ENCODE measurements around the gene PTK7. TPM values are rescaled to one million over a fixed set of nuclear protein-coding genes. Genes with fewer than 3 reads are reported as not detected.

PTK7 gene
- total RNA-seq (2021; ENCODE audit: unreplicated experiment) (105 TPM), Bru-seq, nascent RNA (percentile 60 among the genes with signal in this experiment), BruChase-seq, experiment 1, labeled RNA remaining after a 6-hour chase (percentile 70 among the genes with signal in this experiment), BruChase-seq, experiment 2, labeled RNA remaining after a 2-hour chase (percentile 67 among the genes with signal in this experiment)
- polyA plus RNA-seq (2012), result 101 and 106 TPM in 2 replicates
- long read RNA-seq, full-length matches to known transcripts, result 83 of 175 reads
- long read RNA-seq, partial matches to known transcripts, result 80 of 175 reads
- long read RNA-seq, other reads (novel, unspliced or antisense), result 12 of 175 reads

DNA sequence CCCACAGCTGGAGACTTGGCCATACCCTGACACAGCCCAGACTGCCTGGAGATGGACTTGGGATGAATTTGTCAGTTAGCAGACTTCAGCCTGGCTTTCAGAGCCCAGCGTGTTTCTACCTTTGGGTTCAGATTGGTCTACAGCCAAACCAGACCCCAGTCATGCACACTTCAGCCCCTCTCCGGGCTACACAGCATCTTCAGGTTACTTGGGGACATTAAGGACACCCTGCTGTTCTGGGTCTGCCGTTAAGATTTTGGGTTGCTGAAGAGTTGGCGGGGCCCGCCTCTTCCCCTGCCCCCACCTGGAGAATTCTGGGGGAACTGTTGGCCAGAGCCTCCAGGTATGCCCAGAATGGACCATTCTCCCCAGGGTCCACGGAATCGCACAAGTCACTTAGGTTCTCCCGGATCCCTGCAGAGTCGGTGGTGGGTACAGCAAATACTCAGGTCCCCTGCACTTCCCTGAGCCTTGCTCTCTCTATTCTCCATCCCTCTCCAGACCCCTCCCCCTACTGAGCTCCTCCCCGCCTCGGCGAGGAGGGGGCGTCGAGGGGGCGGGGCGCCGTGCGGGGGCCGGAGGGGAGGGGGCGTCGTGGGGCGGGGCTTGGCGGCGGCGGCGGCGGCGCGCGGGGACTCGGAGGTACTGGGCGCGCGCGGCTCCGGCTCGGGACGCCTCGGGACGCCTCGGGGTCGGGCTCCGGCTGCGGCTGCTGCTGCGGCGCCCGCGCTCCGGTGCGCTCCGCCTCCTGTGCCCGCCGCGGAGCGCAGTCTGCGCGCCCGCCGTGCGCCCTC is at the start of gene PTK7:
PTK7 (plus strand) TSS at position 645 of the 794 bp plus-strand sequence. CDS start 175 bp downstream, outside the sequence.
- TSS peak; percentile 27 for BruUV-seq (replicated peaks)
- no peaks in the 10 kb centered on the region for H3K9me2 ChIP-seq (ENCODE audit: insufficient read depth)
- ATAC-seq (peak; percentile 80), DNase-seq (ENCODE audit: low read depth, low spot score) (no peak)
- no peaks in the 10 kb centered on the region for H4K20me1 ChIP-seq (ENCODE audit: insufficient read depth)
- ChIA-PET POLR2A (interaction anchor here (0.7 to 2.0 kb wide), 3 partner anchors 14 to 92 kb away, joined by 3 to 8 read pairs (median 5); partner anchors contain the start of genes CUL7 and PPP2R5D), RAD21 (ENCODE audit: low non-redundant PET in 1 of 2, low total read pairs in 2 of 2, uncharacterized antibody in 2 of 2, unreplicated experiment in 2 of 2) (interaction anchor here in 1 of 2 experiments (0.7 to 1.0 kb wide), 2 partner anchors 22 to 50 kb away, joined by 3 read pairs; partner anchors contain the start of gene CUL7), CTCF (interaction anchor here (1.6 to 3.0 kb wide), 2 partner anchors 17 to 68 kb away, joined by 5 to 10 read pairs; partner anchors contain the start of genes KLC4 and MRPL2)
- TF ChIP-seq POLR2AphosphoS5 (IDR thresholded peaks at IDR 0.05; ENCODE audit: low read depth, low read length), result peak; percentile 67
- TF ChIP-seq, protein P1, sequence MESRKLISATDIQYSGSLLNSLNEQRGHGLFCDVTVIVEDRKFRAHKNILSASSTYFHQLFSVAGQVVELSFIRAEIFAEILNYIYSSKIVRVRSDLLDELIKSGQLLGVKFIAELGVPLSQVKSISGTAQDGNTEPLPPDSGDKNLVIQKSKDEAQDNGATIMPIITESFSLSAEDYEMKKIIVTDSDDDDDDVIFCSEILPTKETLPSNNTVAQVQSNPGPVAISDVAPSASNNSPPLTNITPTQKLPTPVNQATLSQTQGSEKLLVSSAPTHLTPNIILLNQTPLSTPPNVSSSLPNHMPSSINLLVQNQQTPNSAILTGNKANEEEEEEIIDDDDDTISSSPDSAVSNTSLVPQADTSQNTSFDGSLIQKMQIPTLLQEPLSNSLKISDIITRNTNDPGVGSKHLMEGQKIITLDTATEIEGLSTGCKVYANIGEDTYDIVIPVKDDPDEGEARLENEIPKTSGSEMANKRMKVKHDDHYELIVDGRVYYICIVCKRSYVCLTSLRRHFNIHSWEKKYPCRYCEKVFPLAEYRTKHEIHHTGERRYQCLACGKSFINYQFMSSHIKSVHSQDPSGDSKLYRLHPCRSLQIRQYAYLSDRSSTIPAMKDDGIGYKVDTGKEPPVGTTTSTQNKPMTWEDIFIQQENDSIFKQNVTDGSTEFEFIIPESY (IDR thresholded peaks at IDR 0.05; ENCODE audit: extremely low read depth, insufficient replicate concordance, low read length), result no peak
- TF ChIP-seq EGR1 (IDR thresholded peaks at IDR 0.05; ENCODE audit: low read depth), result 0 out of 2 replicates have a peak, but pooled peaks have one; percentile 64
- peak within 1 kb of the TSS; percentile 82 for H3K4me2 ChIP-seq (ENCODE audit: low read length)
- H3K36me3 ChIP-seq (ENCODE audit: control insufficient read depth in 1 of 2, insufficient read depth in 2 of 2, low read length in 2 of 2), result no peaks in the 10 kb centered on the region; a peak in 1 of 4 replicates
- no peaks in the 10 kb centered on the region for H3K27me3 ChIP-seq (ENCODE audit: insufficient read depth, low read length)
- peaks cover 42% of the 10 kb centered on the region for H3K79me2 ChIP-seq (ENCODE audit: insufficient read depth, low read length)
- intact Hi-C loops (cut with micrococcal nuclease), result loop anchor here (5.0 kb wide), 1 partner anchor 46 kb away; no protein-coding TSS in a partner anchor
- H2AFZ ChIP-seq (ENCODE audit: low read depth, low read length, poor library complexity, severe bottlenecking), result no peak within 1 kb of the TSS
- peak within 1 kb of the TSS; percentile 89 to 98 for H3K4me3 ChIP-seq (replicated peaks in 1 of 2; ENCODE audit: low read depth in 1 of 2, low read length in 2 of 2)
- H3K9ac ChIP-seq (ENCODE audit: low read length), result peak within 1 kb of the TSS; percentile 95
- H3K27ac ChIP-seq (ENCODE audit: low read depth, low read length), result peak within 1 kb of the TSS; percentile 86
- H3K4me1 ChIP-seq (ENCODE audit: control insufficient read depth in 1 of 2, insufficient read depth in 2 of 2, low read length in 2 of 2), result peaks cover 17 to 27% of the 10 kb centered on the region in 2 experiments
- no peaks in the 10 kb centered on the region for H3K9me3 ChIP-seq (ENCODE audit: control insufficient read depth in 1 of 2, insufficient read depth in 1 of 2, low read depth in 1 of 2, low read length in 2 of 2)
